Mesendoderm (in vitro differentiated cells): ENCODE data around the gene ERCC1.

Experiments
- DNase-seq: peaks from one replicate; pipeline ENCODE4 v3.0.0; 2013
- H2AK5ac ChIP-seq: 2 replicates; pipeline ENCODE4 v1.6.1; 2013; ENCODE audit warnings: low read length, inconsistent platforms
- H2BK120ac ChIP-seq: 2 replicates; pipeline ENCODE4 v1.6.1; 2013; ENCODE audit warnings: low read depth, mild to moderate bottlenecking, low read length, moderate library complexity, mixed read lengths
- H2BK15ac ChIP-seq: replicated peaks from 2 replicates; pipeline ENCODE4 v1.6.1; 2013; ENCODE audit warnings: low read depth, mild to moderate bottlenecking, moderate library complexity
- H2BK5ac ChIP-seq: 2 replicates; pipeline ENCODE4 v1.6.1; 2013; ENCODE audit warnings: low read length, inconsistent platforms
- H3K18ac ChIP-seq: 2 replicates; pipeline ENCODE4 v1.6.1; 2013; ENCODE audit warnings: mild to moderate bottlenecking, low read length, mixed read lengths
- H3K23ac ChIP-seq: one replicate; pipeline ENCODE4 v1.6.1; 2013; ENCODE audit warnings: low read length
- H3K27ac ChIP-seq: 2 replicates; pipeline ENCODE4 v1.5.1; 2013; ENCODE audit warnings: low read depth, mild to moderate bottlenecking, inconsistent platforms, low read length, moderate library complexity
- H3K27me3 ChIP-seq: 2 replicates; pipeline ENCODE4 v1.6.1; 2013; ENCODE audit warnings: low read length, control low read depth, mild to moderate bottlenecking, inconsistent platforms; ENCODE audit not compliant: insufficient read depth, poor library complexity
- H3K36me3 ChIP-seq: 2 replicates; pipeline ENCODE4 v1.6.1; 2013; ENCODE audit warnings: low read length, inconsistent platforms; ENCODE audit not compliant: control insufficient read depth, insufficient read depth
- H3K4ac ChIP-seq: one replicate; pipeline ENCODE4 v1.6.1; 2013; ENCODE audit warnings: low read depth, mild to moderate bottlenecking, low read length, moderate library complexity
- H3K4me1 ChIP-seq: 2 replicates; pipeline ENCODE4 v1.6.1; 2013; ENCODE audit warnings: low read depth, low read length, inconsistent platforms; ENCODE audit not compliant: control insufficient read depth
- H3K4me2 ChIP-seq: 2 replicates; pipeline ENCODE4 v1.6.1; 2013; ENCODE audit warnings: low read length
- H3K4me3 ChIP-seq: 2 replicates; pipeline ENCODE4 v1.5.1; 2013; ENCODE audit warnings: mild to moderate bottlenecking, low read length
- H3K56ac ChIP-seq: one replicate; pipeline ENCODE4 v1.6.1; 2013; ENCODE audit warnings: low read length
- H3K79me1 ChIP-seq: 2 replicates; pipeline ENCODE4 v1.6.1; 2013; ENCODE audit warnings: low read length, inconsistent platforms
- H3K79me2 ChIP-seq: 2 replicates; pipeline ENCODE4 v1.6.1; 2013; ENCODE audit warnings: mild to moderate bottlenecking, low read length; ENCODE audit not compliant: control insufficient read depth, insufficient read depth
- H3K9ac ChIP-seq: 2 replicates; pipeline ENCODE4 v1.6.1; 2013; ENCODE audit warnings: low read length, inconsistent platforms
- H4K5ac ChIP-seq: one replicate; pipeline ENCODE4 v1.6.1; 2013; ENCODE audit warnings: low read length
- H4K8ac ChIP-seq: one replicate; pipeline ENCODE4 v1.6.1; 2013; ENCODE audit warnings: low read depth, mild to moderate bottlenecking, control low read depth, low read length, moderate library complexity
- WGBS: extraction: QIAGEN DNeasy Blood & Tissue Kit; methylation state at CpG from one replicate; pipeline ENCODE4 v1.1.7; 2013; ENCODE audit warnings: low lambda C conversion rate, missing lambda C conversion rate; ENCODE audit not compliant: insufficient coverage; ENCODE audit errors: extremely low coverage; 5-methylcytosine and 5-hydroxymethylcytosine counted together

ERCC1 gene

DNA sequence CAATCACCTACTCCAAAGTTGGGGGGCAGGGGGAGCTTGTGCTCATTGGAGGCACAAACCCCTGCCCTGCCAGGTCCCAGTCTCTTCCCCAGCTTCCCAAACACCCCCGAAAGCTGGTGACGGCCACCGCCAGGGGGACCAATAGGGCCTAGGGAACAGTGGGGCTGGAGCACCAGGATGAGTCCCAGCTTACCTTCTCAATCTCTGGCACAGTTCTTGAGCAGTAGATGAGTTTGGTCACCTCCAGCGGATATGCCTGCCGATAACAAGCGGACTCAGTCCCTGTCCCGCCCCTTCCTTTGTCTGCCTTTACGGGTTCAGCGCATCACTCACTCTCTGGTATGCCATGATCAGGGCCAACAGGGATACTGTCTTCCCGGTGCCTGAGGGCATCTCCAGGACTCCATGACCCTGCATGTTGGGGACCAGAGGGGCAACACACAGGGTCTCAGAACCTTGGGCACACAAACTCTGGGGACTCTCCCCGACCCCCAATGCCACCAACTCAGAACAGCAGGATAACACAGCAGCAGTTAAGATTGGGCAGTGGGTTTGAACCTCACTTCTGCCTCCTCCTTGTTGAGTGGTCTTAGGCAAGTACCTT is 54.9 kb downstream of the ERCC1 start:
- Histone ChIP-seq H3K79me2 (peaks cover 9% of the 10 kb centered on the region), H2BK5ac (no peak overlapping the region), H3K79me1 (peaks cover 8% of the 10 kb centered on the region), H3K56ac (no peak overlapping the region), H3K9ac (peak overlapping the region; percentile 12), H3K27me3 (no peaks in the 10 kb centered on the region), H3K36me3 (no peaks in the 10 kb centered on the region), H3K4me3 (no peak overlapping the region), H3K23ac (no peak overlapping the region), H3K4ac (no peak overlapping the region), H2BK120ac (no peak overlapping the region), H4K8ac (no peak overlapping the region), H3K4me2 (no peak overlapping the region), H3K27ac (no peak overlapping the region), H2AK5ac (no peak overlapping the region), H4K5ac (no peak overlapping the region), H3K4me1 (no peaks in the 10 kb centered on the region), H2BK15ac (no peak overlapping the region), H3K18ac (no peak overlapping the region)
- DNase-seq, result peak; percentile 67
- WGBS, result no CpG with 5 or more reads among the region's 11 CpGs

DNA sequence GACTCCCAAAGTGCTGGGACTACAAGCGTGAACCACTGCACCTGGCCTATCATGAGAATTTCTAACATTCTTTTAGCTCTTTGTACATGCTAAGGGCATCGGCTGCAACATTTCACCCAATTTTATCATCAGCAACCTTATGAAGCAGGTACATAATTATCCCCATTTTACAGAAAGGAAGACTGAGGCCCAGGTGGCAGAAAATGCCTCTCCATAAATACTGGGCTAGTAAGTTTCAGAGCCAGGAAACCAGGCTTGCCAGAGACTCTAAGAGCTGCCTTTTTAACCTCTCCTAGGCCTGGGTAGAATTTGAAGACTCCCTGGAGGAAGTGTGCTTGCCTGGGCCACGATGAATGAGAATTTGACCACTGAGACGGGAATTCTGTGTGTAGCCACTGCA is 55.6 kb downstream of the ERCC1 start:
- DNase-seq, result no peak
- Histone ChIP-seq H3K36me3 (no peaks in the 10 kb centered on the region), H3K18ac (no peak overlapping the region), H3K27ac (no peak overlapping the region), H3K4me2 (peak overlapping the region; percentile 31), H3K9ac (no peak overlapping the region), H2AK5ac (no peak overlapping the region), H2BK15ac (no peak overlapping the region), H3K56ac (no peak overlapping the region), H3K79me1 (peaks cover 10% of the 10 kb centered on the region), H3K4me1 (no peaks in the 10 kb centered on the region), H3K4me3 (no peak overlapping the region), H4K8ac (no peak overlapping the region), H3K23ac (no peak overlapping the region), H2BK120ac (no peak overlapping the region), H3K4ac (no peak overlapping the region), H3K27me3 (no peaks in the 10 kb centered on the region), H3K79me2 (peaks cover 9% of the 10 kb centered on the region), H4K5ac (no peak overlapping the region), H2BK5ac (no peak overlapping the region)
- no CpG with 5 or more reads among the region's 4 CpGs for WGBS

GRCh38 chr19:45364696-45365095 is 59.0 kb downstream of the ERCC1 start:
- no peak overlapping the region for H3K4ac ChIP-seq
- no peaks in the 10 kb centered on the region for H3K27me3 ChIP-seq
- H3K23ac ChIP-seq, result no peak overlapping the region
- no peak overlapping the region for H3K27ac ChIP-seq
- no peak overlapping the region for H3K56ac ChIP-seq
- H2BK5ac ChIP-seq, result no peak overlapping the region
- WGBS, result no CpG with 5 or more reads among the region's 12 CpGs
- H3K4me3 ChIP-seq, result no peak overlapping the region
- H2BK120ac ChIP-seq, result no peak overlapping the region
- H2BK15ac ChIP-seq, result no peak overlapping the region
- H2AK5ac ChIP-seq, result no peak overlapping the region
- no peak overlapping the region for H4K5ac ChIP-seq
- no peak overlapping the region for H4K8ac ChIP-seq
- H3K4me2 ChIP-seq, result no peak overlapping the region
- peaks cover 11% of the 10 kb centered on the region for H3K79me1 ChIP-seq
- DNase-seq, result no peak
- peaks cover 6% of the 10 kb centered on the region for H3K79me2 ChIP-seq
- H3K4me1 ChIP-seq, result no peaks in the 10 kb centered on the region
- peaks cover 6% of the 10 kb centered on the region for H3K36me3 ChIP-seq
- no peak overlapping the region for H3K18ac ChIP-seq
- no peak overlapping the region for H3K9ac ChIP-seq

DNA sequence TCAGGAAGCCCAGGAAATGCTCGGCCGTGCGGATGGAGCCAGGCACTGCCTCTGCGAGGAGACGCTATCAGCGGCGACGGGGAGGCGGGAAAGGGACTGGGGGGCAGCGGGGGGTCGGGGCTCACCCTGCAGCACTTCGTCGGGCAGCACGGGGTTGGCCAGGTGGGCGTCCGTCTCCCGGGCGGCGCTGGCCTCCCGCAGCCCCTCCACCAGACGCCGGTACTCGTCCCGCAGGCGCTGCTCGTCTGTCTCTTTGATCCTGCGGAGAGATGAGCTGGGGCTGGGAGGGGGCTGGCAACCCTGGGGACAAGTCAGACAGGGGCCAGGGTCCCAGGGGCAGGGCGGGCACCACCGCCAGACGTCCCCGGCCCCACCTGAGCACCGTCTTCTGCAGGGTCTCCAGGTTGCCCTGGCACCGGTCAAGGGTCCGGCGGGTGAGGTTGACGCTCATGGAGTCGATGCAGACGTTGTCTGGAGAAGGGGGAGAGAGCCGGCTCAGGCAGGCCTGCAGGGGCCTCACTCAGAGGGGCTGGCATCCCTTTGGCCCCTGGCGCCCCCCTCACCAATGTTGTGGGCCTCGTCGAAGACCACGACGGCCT is 59.8 kb downstream of the ERCC1 start:
- Histone ChIP-seq H3K4me1 (no peaks in the 10 kb centered on the region), H3K4me3 (no peak overlapping the region), H3K23ac (no peak overlapping the region), H3K36me3 (peaks cover 8% of the 10 kb centered on the region), H3K56ac (no peak overlapping the region), H3K79me1 (peaks cover 8% of the 10 kb centered on the region), H4K8ac (no peak overlapping the region), H2AK5ac (no peak overlapping the region), H3K9ac (no peak overlapping the region), H3K4me2 (no peak overlapping the region), H3K27me3 (no peaks in the 10 kb centered on the region), H4K5ac (no peak overlapping the region), H3K79me2 (peaks cover 3% of the 10 kb centered on the region), H2BK15ac (no peak overlapping the region), H2BK120ac (no peak overlapping the region), H3K18ac (no peak overlapping the region), H2BK5ac (no peak overlapping the region), H3K4ac (no peak overlapping the region), H3K27ac (no peak overlapping the region)
- WGBS, result no CpG with 5 or more reads among the region's 44 CpGs
- no peak for DNase-seq

GRCh38 chr19:45362291-45362690 is 61.4 kb downstream of the ERCC1 start:
- H3K18ac ChIP-seq, result no peak overlapping the region
- H3K4me2 ChIP-seq, result no peak overlapping the region
- DNase-seq, result no peak
- no peaks in the 10 kb centered on the region for H3K79me2 ChIP-seq
- H2AK5ac ChIP-seq, result no peak overlapping the region
- peaks cover 11% of the 10 kb centered on the region for H3K36me3 ChIP-seq
- no peak overlapping the region for H3K56ac ChIP-seq
- no CpG with 5 or more reads among the region's 16 CpGs for WGBS
- H2BK120ac ChIP-seq, result no peak overlapping the region
- no peak overlapping the region for H4K5ac ChIP-seq
- H3K27ac ChIP-seq, result no peak overlapping the region
- H2BK5ac ChIP-seq, result no peak overlapping the region
- no peak overlapping the region for H4K8ac ChIP-seq
- H3K4me3 ChIP-seq, result no peak overlapping the region
- H2BK15ac ChIP-seq, result no peak overlapping the region
- H3K23ac ChIP-seq, result no peak overlapping the region
- H3K9ac ChIP-seq, result no peak overlapping the region
- H3K4ac ChIP-seq, result no peak overlapping the region
- no peaks in the 10 kb centered on the region for H3K27me3 ChIP-seq
- H3K79me1 ChIP-seq, result peaks cover 3% of the 10 kb centered on the region
- no peaks in the 10 kb centered on the region for H3K4me1 ChIP-seq

- H3K18ac ChIP-seq, result no peak overlapping the region
- H4K5ac ChIP-seq, result no peak overlapping the region
- no peak overlapping the region for H3K4me2 ChIP-seq
- H3K27ac ChIP-seq, result no peak overlapping the region
- DNase-seq, result no peak
- no peak overlapping the region for H3K56ac ChIP-seq
- no peak overlapping the region for H3K4me3 ChIP-seq
- H3K36me3 ChIP-seq, result peaks cover 13% of the 10 kb centered on the region
- H2BK120ac ChIP-seq, result no peak overlapping the region
- H3K79me2 ChIP-seq, result no peaks in the 10 kb centered on the region
- no peak overlapping the region for H3K9ac ChIP-seq
- H2BK15ac ChIP-seq, result no peak overlapping the region
- no peak overlapping the region for H2AK5ac ChIP-seq
- H3K79me1 ChIP-seq, result peaks cover 3% of the 10 kb centered on the region
- H3K4me1 ChIP-seq, result no peaks in the 10 kb centered on the region
- no peak overlapping the region for H3K4ac ChIP-seq
- WGBS, result no CpG with 5 or more reads among the region's 14 CpGs
- H2BK5ac ChIP-seq, result no peak overlapping the region
- no peaks in the 10 kb centered on the region for H3K27me3 ChIP-seq
- H3K23ac ChIP-seq, result no peak overlapping the region
- H4K8ac ChIP-seq, result no peak overlapping the region
Measured at GRCh38 chr19:45361608-45362007, 62.1 kb downstream of the ERCC1 start.
